Activated B cell treated with CpG ODN at 0.5 μM for 24 hours (primary cell): ENCODE data around the gene JAK2. TPM values are rescaled to one million over a fixed set of nuclear protein-coding genes. Genes with fewer than 3 reads are reported as not detected.

Source experiments
- ATAC-seq: fragments of 200-7000 bp; cut with Tn5 transposase; one replicate; pipeline ENCODE4 v1.10.0; 2021; ENCODE audit warnings: low read depth, mild to moderate bottlenecking, moderate library complexity
- CTCF ChIA-PET: fragments of 350-600 bp; sonication (Branson Sonifier 250); formaldehyde crosslinking; loops from one replicate; lab custom pipeline; 2021; ENCODE audit warnings: antibody characterized with exemption; lab: Charles Lee
- POLR2A ChIA-PET: fragments of 350-600 bp; sonication (Branson Sonifier 250); formaldehyde crosslinking; loops from one replicate; lab custom pipeline; 2021; ENCODE audit warnings: antibody characterized with exemption; lab: Charles Lee
- DNase-seq: peaks from one replicate; pipeline ENCODE4 v3.0.0; 2022
- H3K27ac Mint-ChIP-seq: one replicate; pipeline ENCODE4 v1.8.0; 2020; ENCODE audit warnings: mixed read lengths
- H3K27me3 Mint-ChIP-seq: one replicate; pipeline ENCODE4 v1.8.0; 2021; ENCODE audit warnings: mixed read lengths
- H3K36me3 Mint-ChIP-seq: one replicate; pipeline ENCODE4 v1.8.0; 2021; ENCODE audit warnings: low read depth, mixed read lengths
- H3K4me1 Mint-ChIP-seq: one replicate; pipeline ENCODE4 v1.8.0; 2021; ENCODE audit warnings: mixed read lengths
- H3K4me3 Mint-ChIP-seq: one replicate; pipeline ENCODE4 v1.8.0; 2020; ENCODE audit warnings: mild to moderate bottlenecking, mixed read lengths
- H3K9me3 Mint-ChIP-seq: one replicate; pipeline ENCODE4 v1.8.0; 2020; ENCODE audit warnings: mixed read lengths
- intact Hi-C: fragments of 100-400 bp; cut with micrococcal nuclease; formaldehyde crosslinking; loops from one replicate; pipeline ENCODE4 v1.15.1; 2024
- total RNA-seq: library from RNA; stranded (reverse); gene quantifications from 2 replicates; pipeline ENCODE4 v1.2.3, GENCODE V29; 2022
- TF ChIP-seq, protein P1 (sequence below): fragments of 200-600 bp; IDR thresholded peaks from one replicate; pipeline ENCODE4 v1.8.0; 2022; ENCODE audit warnings: antibody characterized with exemption, mild to moderate bottlenecking

The JAK2 gene
- total RNA-seq, 1 donor from 2014 or later, result 21.3 TPM

- H3K9me3 Mint-ChIP-seq, result peaks cover 30% of the 10 kb centered on the region
- no peak for DNase-seq
Observed at GRCh38 chr9:5140151-5140550, 155.1 kb downstream of the JAK2 start.

DNA sequence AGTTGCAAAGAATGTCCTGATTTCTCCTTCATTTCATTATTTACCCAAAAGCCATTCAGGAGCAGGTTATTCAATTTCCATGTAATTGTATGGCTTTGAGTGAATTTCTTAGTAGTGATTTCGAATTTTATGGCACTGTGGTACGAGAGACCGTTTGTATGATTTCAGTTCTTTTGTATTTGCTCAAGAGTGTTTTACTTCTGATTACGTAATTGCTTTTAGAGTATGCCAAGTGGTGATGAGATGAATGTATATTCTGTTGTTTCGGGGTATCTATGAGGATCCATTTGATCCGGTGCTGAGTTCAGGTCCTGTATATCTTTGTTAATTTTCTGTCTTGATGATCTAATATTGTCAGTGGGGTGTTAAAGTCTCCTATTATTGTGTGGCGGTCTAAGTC is 159.1 kb downstream of the JAK2 start:
- H3K27ac Mint-ChIP-seq, result no peak overlapping the region
- no peak for ATAC-seq
- no peaks in the 10 kb centered on the region for H3K4me1 Mint-ChIP-seq
- H3K36me3 Mint-ChIP-seq, result peaks cover 59% of the 10 kb centered on the region
- DNase-seq, result no peak
- intact Hi-C loops, result no loop called here
- CTCF ChIA-PET, result no interaction called here
- H3K4me3 Mint-ChIP-seq, result no peak overlapping the region
- TF ChIP-seq, protein P1, sequence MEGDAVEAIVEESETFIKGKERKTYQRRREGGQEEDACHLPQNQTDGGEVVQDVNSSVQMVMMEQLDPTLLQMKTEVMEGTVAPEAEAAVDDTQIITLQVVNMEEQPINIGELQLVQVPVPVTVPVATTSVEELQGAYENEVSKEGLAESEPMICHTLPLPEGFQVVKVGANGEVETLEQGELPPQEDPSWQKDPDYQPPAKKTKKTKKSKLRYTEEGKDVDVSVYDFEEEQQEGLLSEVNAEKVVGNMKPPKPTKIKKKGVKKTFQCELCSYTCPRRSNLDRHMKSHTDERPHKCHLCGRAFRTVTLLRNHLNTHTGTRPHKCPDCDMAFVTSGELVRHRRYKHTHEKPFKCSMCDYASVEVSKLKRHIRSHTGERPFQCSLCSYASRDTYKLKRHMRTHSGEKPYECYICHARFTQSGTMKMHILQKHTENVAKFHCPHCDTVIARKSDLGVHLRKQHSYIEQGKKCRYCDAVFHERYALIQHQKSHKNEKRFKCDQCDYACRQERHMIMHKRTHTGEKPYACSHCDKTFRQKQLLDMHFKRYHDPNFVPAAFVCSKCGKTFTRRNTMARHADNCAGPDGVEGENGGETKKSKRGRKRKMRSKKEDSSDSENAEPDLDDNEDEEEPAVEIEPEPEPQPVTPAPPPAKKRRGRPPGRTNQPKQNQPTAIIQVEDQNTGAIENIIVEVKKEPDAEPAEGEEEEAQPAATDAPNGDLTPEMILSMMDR, result no peak
- POLR2A ChIA-PET, result no interaction called here
- H3K9me3 Mint-ChIP-seq, result peaks cover 20% of the 10 kb centered on the region
- no peaks in the 10 kb centered on the region for H3K27me3 Mint-ChIP-seq

More at GRCh38 chr9:5140151-5140550, 155.1 kb downstream of the JAK2 start:
- Mint-ChIP-seq H3K27me3 (no peaks in the 10 kb centered on the region), H3K4me1 (no peaks in the 10 kb centered on the region), H3K27ac (no peak overlapping the region), H3K4me3 (no peak overlapping the region), H3K36me3 (peaks cover 32% of the 10 kb centered on the region)
- intact Hi-C loops, result no loop called here
- POLR2A ChIA-PET, result no interaction called here
- ATAC-seq, result no peak
- TF ChIP-seq, protein P1, result no peak
- CTCF ChIA-PET, result no interaction called here

DNA sequence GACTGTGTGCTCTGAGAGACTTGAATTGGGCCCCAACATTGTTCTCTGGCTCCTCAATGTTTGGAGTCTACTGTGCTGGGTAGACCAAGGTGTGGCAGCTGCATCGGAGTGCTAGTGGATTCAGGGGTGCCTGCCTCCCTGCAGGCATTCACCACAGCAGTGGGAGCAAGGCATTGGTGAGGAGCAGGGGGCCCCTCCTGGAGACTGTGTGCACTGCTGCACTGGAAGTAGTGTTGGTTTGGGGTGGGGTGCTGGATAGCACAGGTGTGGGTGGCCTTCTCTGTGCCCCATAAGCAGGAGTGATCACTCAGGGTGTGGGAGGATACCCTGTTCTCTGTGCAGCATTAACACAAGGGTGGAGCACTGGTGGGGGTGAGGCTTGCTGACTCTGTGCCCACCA is 161.2 kb downstream of the JAK2 start:
- no peak for ATAC-seq
- CTCF ChIA-PET, result no interaction called here
- no peaks in the 10 kb centered on the region for H3K27me3 Mint-ChIP-seq
- H3K9me3 Mint-ChIP-seq, result peaks cover 26% of the 10 kb centered on the region
- TF ChIP-seq, protein P1, result no peak
- H3K4me1 Mint-ChIP-seq, result no peaks in the 10 kb centered on the region
- no peak for DNase-seq
- no peak overlapping the region for H3K27ac Mint-ChIP-seq
- intact Hi-C loops, result no loop called here
- H3K4me3 Mint-ChIP-seq, result no peak overlapping the region
- peaks cover 68% of the 10 kb centered on the region for H3K36me3 Mint-ChIP-seq
- POLR2A ChIA-PET, result no interaction called here

Other genes with a start within 250 kb of the JAK2 start
- gene AK3, start 244.1 kb upstream of the JAK2 start, total RNA-seq, result 14.5 and 16.9 TPM in 2 replicates
- gene RCL1, start 192.3 kb upstream of the JAK2 start, total RNA-seq, result 23.9 and 26.0 TPM in 2 replicates
- not detected in 2 replicates for gene INSL6, start 200.4 kb downstream of the JAK2 start, total RNA-seq
- gene INSL4, start 246.1 kb downstream of the JAK2 start, total RNA-seq, result not detected in 2 replicates